Keratinocyte (primary cell): ENCODE measurements around the gene BNIP1.

Source experiments
- EZH2 ChIP-seq: IDR thresholded peaks from one replicate; pipeline ENCODE4 v1.6.1; 2012; ENCODE audit warnings: inconsistent platforms, mild to moderate bottlenecking, low read length, moderate library complexity
- TF ChIP-seq, protein P1 (sequence below), 3 experiments: IDR thresholded peaks in 1 of 3; conservative IDR thresholded peaks in 1 of 3; optimal IDR thresholded peaks in 1 of 3; 2 replicates in 2 of 3; 3 replicates in 1 of 3; pipeline versions ENCODE3 to v1.5.1; 2011; ENCODE audit warnings: low read length in 3 of 3, mild to moderate bottlenecking in 3 of 3, moderate library complexity in 2 of 3, control low read depth in 1 of 3, inconsistent platforms in 1 of 3; ENCODE audit not compliant: insufficient read depth in 2 of 3; ENCODE audit errors: extremely low read depth in 1 of 3

DNA sequence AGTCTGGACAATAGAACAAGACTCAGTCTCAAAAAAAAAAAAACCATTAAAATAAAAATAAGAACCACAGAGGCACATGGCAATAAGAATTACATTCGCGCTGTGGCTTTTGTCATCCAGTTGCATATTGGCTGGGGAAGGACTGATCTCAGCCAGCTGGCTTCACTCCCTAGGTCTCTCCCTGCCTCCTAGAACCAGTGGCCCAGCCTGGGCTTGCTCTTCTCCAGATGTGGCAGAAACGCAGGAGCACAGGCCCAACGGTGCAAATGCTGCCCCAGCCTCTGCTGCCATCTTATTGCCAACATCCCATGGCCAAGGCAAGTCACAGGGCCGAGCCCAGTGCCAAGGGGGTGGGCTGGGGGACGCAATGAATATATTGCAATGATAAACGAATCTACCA, 53.7 kb downstream of the BNIP1 start:
- TF ChIP-seq, protein P1, sequence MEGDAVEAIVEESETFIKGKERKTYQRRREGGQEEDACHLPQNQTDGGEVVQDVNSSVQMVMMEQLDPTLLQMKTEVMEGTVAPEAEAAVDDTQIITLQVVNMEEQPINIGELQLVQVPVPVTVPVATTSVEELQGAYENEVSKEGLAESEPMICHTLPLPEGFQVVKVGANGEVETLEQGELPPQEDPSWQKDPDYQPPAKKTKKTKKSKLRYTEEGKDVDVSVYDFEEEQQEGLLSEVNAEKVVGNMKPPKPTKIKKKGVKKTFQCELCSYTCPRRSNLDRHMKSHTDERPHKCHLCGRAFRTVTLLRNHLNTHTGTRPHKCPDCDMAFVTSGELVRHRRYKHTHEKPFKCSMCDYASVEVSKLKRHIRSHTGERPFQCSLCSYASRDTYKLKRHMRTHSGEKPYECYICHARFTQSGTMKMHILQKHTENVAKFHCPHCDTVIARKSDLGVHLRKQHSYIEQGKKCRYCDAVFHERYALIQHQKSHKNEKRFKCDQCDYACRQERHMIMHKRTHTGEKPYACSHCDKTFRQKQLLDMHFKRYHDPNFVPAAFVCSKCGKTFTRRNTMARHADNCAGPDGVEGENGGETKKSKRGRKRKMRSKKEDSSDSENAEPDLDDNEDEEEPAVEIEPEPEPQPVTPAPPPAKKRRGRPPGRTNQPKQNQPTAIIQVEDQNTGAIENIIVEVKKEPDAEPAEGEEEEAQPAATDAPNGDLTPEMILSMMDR (optimal IDR thresholded peaks at IDR 0.05 in 1 of 3, IDR thresholded peaks at IDR 0.05 in 1 of 3, conservative IDR thresholded peaks at IDR 0.05 in 1 of 3; ENCODE audit: extremely low read depth in 1 of 3, insufficient read depth in 2 of 3, low read length in 3 of 3): no peak
- no peak for TF ChIP-seq EZH2
